Fibroblast of lung (primary cell): Measurements from ENCODE around the gene MAP3K6. TPM values are rescaled to one million over a fixed set of nuclear protein-coding genes. Genes with fewer than 3 reads are reported as not detected.

Experiments
- DNase-seq, 2 donors: peaks; one replicate each; pipeline versions ENCODE4 v3.0.0 to v3.0.0-alpha.2; 2010; ENCODE audit warnings: low read depth in 2 of 2
- H2AFZ ChIP-seq: 2 replicates; pipeline ENCODE4 v1.5.1; 2012; ENCODE audit warnings: low read length, control low read depth, inconsistent platforms
- H3K27ac ChIP-seq: 2 replicates; pipeline ENCODE4 v1.5.1; 2011; ENCODE audit warnings: low read length, control low read depth; ENCODE audit not compliant: insufficient read depth
- H3K27me3 ChIP-seq: 2 replicates; pipeline ENCODE4 v1.5.1; 2011; ENCODE audit warnings: mild to moderate bottlenecking, low read length; ENCODE audit not compliant: control insufficient read depth, insufficient read depth
- H3K36me3 ChIP-seq: 2 replicates; pipeline ENCODE4 v1.5.1; 2011; ENCODE audit warnings: low read length; ENCODE audit not compliant: control insufficient read depth, insufficient read depth
- H3K4me1 ChIP-seq: 2 replicates; pipeline ENCODE4 v1.5.1; 2011; ENCODE audit warnings: low read length; ENCODE audit not compliant: control insufficient read depth, insufficient read depth; ENCODE audit errors: extremely low read depth
- H3K4me2 ChIP-seq: 2 replicates; pipeline ENCODE4 v1.5.1; 2011; ENCODE audit warnings: low read length, control low read depth; ENCODE audit not compliant: insufficient read depth; ENCODE audit errors: extremely low read depth
- H3K4me3 ChIP-seq, 4 experiments: fragments of 200-600 bp in 1 of 4; sonication (generic) in 1 of 4; replicated peaks in 1 of 4; 2 replicates each; pipeline ENCODE4 v1.5.1; 2011 to 2016; ENCODE audit warnings: low read length in 4 of 4, low read depth in 3 of 4, mild to moderate bottlenecking in 3 of 4, control low read depth in 2 of 4, inconsistent platforms in 1 of 4, mixed read lengths in 1 of 4; ENCODE audit not compliant: insufficient read depth in 1 of 4; ENCODE audit errors: control extremely low read depth in 1 of 4
- H3K79me2 ChIP-seq: 2 replicates; pipeline ENCODE4 v1.5.1; 2012; ENCODE audit warnings: mild to moderate bottlenecking, low read length, inconsistent platforms; ENCODE audit not compliant: control insufficient read depth, insufficient read depth
- H3K9ac ChIP-seq: 2 replicates; pipeline ENCODE4 v1.5.1; 2011; ENCODE audit warnings: mild to moderate bottlenecking, low read length, control low read depth; ENCODE audit not compliant: insufficient read depth
- H3K9me3 ChIP-seq: 2 replicates; pipeline ENCODE4 v1.5.1; 2012; ENCODE audit warnings: low read depth, low read length; ENCODE audit not compliant: control insufficient read depth, insufficient read depth
- H4K20me1 ChIP-seq: 2 replicates; pipeline ENCODE4 v1.5.1; 2011; ENCODE audit warnings: low read length; ENCODE audit not compliant: control insufficient read depth, insufficient read depth; ENCODE audit errors: extremely low read depth
- EZH2 ChIP-seq: IDR thresholded peaks from 2 replicates; pipeline ENCODE4 v1.5.1; 2012; ENCODE audit warnings: low read length, control low read depth, mild to moderate bottlenecking; ENCODE audit errors: missing control alignments
- polyA plus RNA-seq, 2 donors: library from polyadenylated mRNA; depleted of rRNA in 1 of 2; stranded (reverse) in 1 of 2; unstranded in 1 of 2; fragments of >200 nt; gene quantifications; 2 replicates each; pipeline ENCODE4 v1.2.1, GENCODE V29; 2011 to 2012; ENCODE audit warnings: missing spikeins in 1 of 2
- total RNA-seq: library from RNA; depleted of rRNA; stranded (reverse); fragments of >200 nt; gene quantifications from 2 replicates; pipeline ENCODE4 v1.2.1, GENCODE V29; 2014
- TF ChIP-seq, protein P1 (sequence below), 2 donors: IDR thresholded peaks in 1 of 2; conservative IDR thresholded peaks in 1 of 2; 1 replicate in 1 of 2; 2 replicates in 1 of 2; pipeline ENCODE4 v1.5.1; 2011 to 2012; ENCODE audit warnings: low read length in 2 of 2, control low read depth in 1 of 2, inconsistent platforms in 1 of 2, low read depth in 1 of 2, mild to moderate bottlenecking in 1 of 2

The MAP3K6 gene
- total and polyA plus RNA-seq, 2 donors (not counting 1 experiment from before 2014, with no cell fraction given), result 8.3 to 11.5 TPM

DNA sequence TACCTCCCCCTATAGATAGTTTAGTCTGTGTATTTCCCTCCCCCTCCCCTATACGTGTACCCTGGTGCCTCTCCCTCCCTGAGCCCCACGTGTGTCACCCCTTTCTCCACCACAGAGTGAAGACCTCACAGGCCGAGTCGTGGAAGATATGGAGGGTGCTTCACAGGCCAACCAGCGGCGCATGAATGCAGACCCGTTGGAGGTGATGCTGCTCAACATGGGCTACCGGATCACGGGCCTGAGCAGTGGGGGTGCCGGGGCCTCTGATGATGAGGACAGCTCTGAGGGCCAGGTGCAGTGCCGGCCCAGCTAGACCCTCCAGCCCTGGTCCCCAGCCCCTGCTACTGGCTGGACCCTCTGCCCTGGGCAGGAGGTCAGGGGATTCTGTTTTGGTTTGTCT lies 60.7 kb downstream of the MAP3K6 start:
- Histone ChIP-seq H3K27me3 (no peaks in the 10 kb centered on the region), H3K4me1 (peaks cover 6% of the 10 kb centered on the region), H3K27ac (no peak overlapping the region), H3K4me2 (no peak overlapping the region), H3K36me3 (peaks cover 3% of the 10 kb centered on the region), H3K9ac (no peak overlapping the region), H3K4me3 (no peak overlapping the region), H3K9me3 (no peaks in the 10 kb centered on the region), H3K79me2 (no peaks in the 10 kb centered on the region), H2AFZ (no peak overlapping the region), H4K20me1 (no peaks in the 10 kb centered on the region)
- no peak for DNase-seq
- TF ChIP-seq EZH2, result no peak
- TF ChIP-seq, protein P1, sequence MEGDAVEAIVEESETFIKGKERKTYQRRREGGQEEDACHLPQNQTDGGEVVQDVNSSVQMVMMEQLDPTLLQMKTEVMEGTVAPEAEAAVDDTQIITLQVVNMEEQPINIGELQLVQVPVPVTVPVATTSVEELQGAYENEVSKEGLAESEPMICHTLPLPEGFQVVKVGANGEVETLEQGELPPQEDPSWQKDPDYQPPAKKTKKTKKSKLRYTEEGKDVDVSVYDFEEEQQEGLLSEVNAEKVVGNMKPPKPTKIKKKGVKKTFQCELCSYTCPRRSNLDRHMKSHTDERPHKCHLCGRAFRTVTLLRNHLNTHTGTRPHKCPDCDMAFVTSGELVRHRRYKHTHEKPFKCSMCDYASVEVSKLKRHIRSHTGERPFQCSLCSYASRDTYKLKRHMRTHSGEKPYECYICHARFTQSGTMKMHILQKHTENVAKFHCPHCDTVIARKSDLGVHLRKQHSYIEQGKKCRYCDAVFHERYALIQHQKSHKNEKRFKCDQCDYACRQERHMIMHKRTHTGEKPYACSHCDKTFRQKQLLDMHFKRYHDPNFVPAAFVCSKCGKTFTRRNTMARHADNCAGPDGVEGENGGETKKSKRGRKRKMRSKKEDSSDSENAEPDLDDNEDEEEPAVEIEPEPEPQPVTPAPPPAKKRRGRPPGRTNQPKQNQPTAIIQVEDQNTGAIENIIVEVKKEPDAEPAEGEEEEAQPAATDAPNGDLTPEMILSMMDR (conservative IDR thresholded peaks at IDR 0.05 in 1 of 2, IDR thresholded peaks at IDR 0.05 in 1 of 2; ENCODE audit: low read depth in 1 of 2, low read length in 2 of 2), result no peak

Other genes with a start within 250 kb of the MAP3K6 start
- 3.9 and 10.4 TPM in 2 replicates for gene SLC9A1, start 211.8 kb downstream of the MAP3K6 start, total RNA-seq
- 4.9 and 9.5 TPM in 2 replicates for gene SLC9A1, start 211.8 kb downstream of the MAP3K6 start, polyA plus RNA-seq
- 15.9 and 23.3 TPM in 2 replicates for gene WDTC1, start 132.3 kb downstream of the MAP3K6 start, total RNA-seq
- gene WDTC1, start 132.3 kb downstream of the MAP3K6 start, polyA plus RNA-seq, result 10.7 and 11.5 TPM in 2 replicates
- gene TMEM222, start 44.8 kb downstream of the MAP3K6 start, total RNA-seq, result 16.2 and 21.6 TPM in 2 replicates
- 37.1 and 39.9 TPM in 2 replicates for gene TMEM222, start 44.8 kb downstream of the MAP3K6 start, polyA plus RNA-seq
- gene SYTL1, start 24.9 kb downstream of the MAP3K6 start, total RNA-seq, result under 0.01 and 0.17 TPM in 2 replicates
- 0.02 and 0.03 TPM in 2 replicates for gene SYTL1, start 24.9 kb downstream of the MAP3K6 start, polyA plus RNA-seq
- gene FCN3, start 7.9 kb upstream of the MAP3K6 start, total RNA-seq, result not detected in 2 replicates
- not detected in 2 replicates for gene FCN3, start 7.9 kb upstream of the MAP3K6 start, polyA plus RNA-seq
- gene CD164L2, start 16.4 kb upstream of the MAP3K6 start, total RNA-seq, result not detected in 2 replicates
- gene CD164L2, start 16.4 kb upstream of the MAP3K6 start, polyA plus RNA-seq, result not detected in 2 replicates
- gene GPR3, start 25.7 kb upstream of the MAP3K6 start, total RNA-seq, result 0.17 and 0.26 TPM in 2 replicates
- gene GPR3, start 25.7 kb upstream of the MAP3K6 start, polyA plus RNA-seq, result 0.82 and 2.1 TPM in 2 replicates
- 16.7 and 26.3 TPM in 2 replicates for gene WASF2, start 123.2 kb upstream of the MAP3K6 start, total RNA-seq
- gene WASF2, start 123.2 kb upstream of the MAP3K6 start, polyA plus RNA-seq, result 55.5 and 66.9 TPM in 2 replicates
- 5.1 and 6.9 TPM in 2 replicates for gene AHDC1, start 237.2 kb upstream of the MAP3K6 start, total RNA-seq
- gene AHDC1, start 237.2 kb upstream of the MAP3K6 start, polyA plus RNA-seq, result 3.1 and 4.2 TPM in 2 replicates